Endothelial cell of umbilical vein (primary cell): ENCODE results near the gene FBXL13.

ENCODE experiments used
- CTCF ChIP-seq, 2 donors: IDR thresholded peaks; 1 replicate in 1 of 2; 2 replicates in 1 of 2; pipeline ENCODE4 v1.5.1; 2011; ENCODE audit warnings: low read length in 2 of 2, mild to moderate bottlenecking in 2 of 2, moderate library complexity in 2 of 2, control low read depth in 1 of 2, inconsistent platforms in 1 of 2, low read depth in 1 of 2; ENCODE audit not compliant: insufficient read depth in 1 of 2; ENCODE audit errors: extremely low read depth in 1 of 2
- EZH2 ChIP-seq: IDR thresholded peaks from 2 replicates; pipeline ENCODE4 v1.6.1; 2012; ENCODE audit warnings: borderline replicate concordance, low read depth, mild to moderate bottlenecking, moderate library complexity, low read length, inconsistent platforms; ENCODE audit not compliant: severe bottlenecking
- FOS ChIP-seq: IDR thresholded peaks from 2 replicates; pipeline ENCODE4 v1.6.1; 2011; ENCODE audit warnings: mild to moderate bottlenecking, low read length, moderate library complexity, borderline replicate concordance; ENCODE audit not compliant: insufficient read depth
- GATA2 ChIP-seq: IDR thresholded peaks from 2 replicates; pipeline ENCODE4 v1.7.0; 2011; ENCODE audit warnings: low read depth, mild to moderate bottlenecking, moderate library complexity, mixed read lengths, low read length; ENCODE audit not compliant: insufficient read length, insufficient read depth
- JUN ChIP-seq: IDR thresholded peaks from 2 replicates; pipeline ENCODE4 v1.6.1; 2011; ENCODE audit warnings: borderline replicate concordance, low read depth; ENCODE audit not compliant: insufficient read length, insufficient read depth
- MYC ChIP-seq: IDR thresholded peaks from one replicate; pipeline ENCODE4 v1.6.1; 2011; ENCODE audit warnings: mild to moderate bottlenecking, low read depth, low read length
- POLR2A ChIP-seq: IDR thresholded peaks from 2 replicates; pipeline ENCODE4 v1.6.1; 2012; ENCODE audit warnings: low read depth, mild to moderate bottlenecking, control low read depth, low read length
- POLR2AphosphoS5 ChIP-seq: IDR thresholded peaks from 2 replicates; pipeline ENCODE4 v1.6.1; 2012; ENCODE audit warnings: low read depth, mild to moderate bottlenecking, control low read depth, low read length, moderate library complexity; ENCODE audit not compliant: insufficient read depth
- TF ChIP-seq, protein P1 (sequence below): IDR thresholded peaks from 2 replicates; pipeline ENCODE4 v1.6.1; 2011; ENCODE audit not compliant: insufficient read depth, insufficient read length

DNA sequence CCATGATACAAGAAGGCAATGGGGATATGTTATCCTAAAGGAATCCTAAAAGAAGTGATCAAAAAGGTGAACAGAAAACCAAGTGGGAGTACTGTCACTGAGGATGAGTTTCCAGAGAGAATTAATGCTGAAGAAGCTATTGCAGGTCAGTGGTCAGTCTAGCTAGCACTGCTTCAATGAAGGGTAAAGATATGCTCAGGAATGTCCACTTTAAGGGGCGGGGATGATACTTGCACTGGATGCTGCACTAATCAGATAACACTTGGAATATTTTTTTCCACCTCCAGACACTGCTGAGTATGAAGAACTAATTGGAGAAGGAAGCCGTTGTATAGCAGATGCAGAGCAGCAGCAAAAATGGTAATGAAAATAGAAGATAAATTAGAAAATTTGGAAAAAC lies 86.5 kb downstream of the FBXL13 start:
- TF ChIP-seq, protein P1, sequence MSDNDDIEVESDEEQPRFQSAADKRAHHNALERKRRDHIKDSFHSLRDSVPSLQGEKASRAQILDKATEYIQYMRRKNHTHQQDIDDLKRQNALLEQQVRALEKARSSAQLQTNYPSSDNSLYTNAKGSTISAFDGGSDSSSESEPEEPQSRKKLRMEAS = no peak
- TF ChIP-seq POLR2A (no peak), CTCF (IDR thresholded peaks at IDR 0.05; ENCODE audit: extremely low read depth in 1 of 2, insufficient read depth in 1 of 2, low read depth in 1 of 2, low read length in 2 of 2) (no peak), POLR2AphosphoS5 (no peak), EZH2 (no peak), JUN (no peak), MYC (no peak), FOS (no peak), GATA2 (no peak)
